Body of pancreas (tissue), 4 donors: ENCODE measurements around the gene ABCA8. TPM values are rescaled to one million over a fixed set of nuclear protein-coding genes. Genes with fewer than 3 reads are reported as not detected.
A peak's percentile ranks its signal among the peaks of the same experiment; 100 is the strongest.

Experiments
- ATAC-seq: fragments of 150-250 bp; one replicate; pipeline ENCODE4 v1.9.1; 2016
- DNase-seq, 4 donors: peaks; one replicate each; pipeline ENCODE4 v3.0.0-alpha.2; 2019
- H3K27ac ChIP-seq, 4 donors: fragments of 200-600 bp; sonication (generic); 1 replicate in 3 of 4; 2 replicates in 1 of 4; pipeline versions ENCODE4 v1.5.1 to v1.6.1; 2016 to 2019; ENCODE audit warnings: mild to moderate bottlenecking in 1 of 4, mixed read lengths in 1 of 4, moderate library complexity in 1 of 4
- H3K27me3 ChIP-seq, 2 donors: fragments of 200-600 bp; sonication (generic); one replicate each; pipeline ENCODE4 v1.6.0; 2016; ENCODE audit warnings: mild to moderate bottlenecking in 1 of 2
- H3K36me3 ChIP-seq, 2 donors: fragments of 200-600 bp; sonication (generic); replicated peaks in 1 of 2; 2 replicates each; pipeline ENCODE4 v1.5.1; 2016; ENCODE audit warnings: low read depth in 2 of 2; ENCODE audit not compliant: insufficient read depth in 1 of 2
- H3K4me1 ChIP-seq: fragments of 200-600 bp; sonication (generic); one replicate; pipeline ENCODE4 v1.6.0; 2016
- H3K4me3 ChIP-seq, 2 donors: fragments of 200-600 bp; sonication (generic); 1 replicate in 1 of 2; 2 replicates in 1 of 2; pipeline ENCODE4 v1.5.1; 2016 to 2019
- H3K9me3 ChIP-seq, 3 donors: fragments of 200-600 bp; sonication (generic); 1 replicate in 2 of 3; 2 replicates in 1 of 3; pipeline ENCODE4 v1.5.1; 2016
- CTCF ChIP-seq, 7 experiments: fragments of 450-650 bp in 4 of 7; fragments of 200-600 bp in 3 of 7; sonication (generic) in 3 of 7; IDR thresholded peaks; one replicate each; pipeline ENCODE4 v1.5.1; 2016 to 2019; ENCODE audit warnings: antibody characterized with exemption in 7 of 7
- POLR2A ChIP-seq, 3 donors: fragments of 450-650 bp; IDR thresholded peaks; one replicate each; pipeline ENCODE4 v1.6.1; 2016; ENCODE audit warnings: antibody characterized with exemption in 3 of 3, mild to moderate bottlenecking in 2 of 3
- WGBS, 2 donors: methylation state at CpG; one replicate each; pipeline ENCODE4 v1.1.5; 2017; 5-methylcytosine and 5-hydroxymethylcytosine counted together
- intact Hi-C: fragments of 100-400 bp; cut with DNase I; formaldehyde crosslinking; loops from one replicate; pipeline ENCODE4 v1.15.1; 2023
- total RNA-seq, 2 donors: library from RNA; depleted of rRNA; stranded (reverse); fragments of >200 nt; gene quantifications; one replicate each; pipeline ENCODE4 v1.1.0, GENCODE V29; 2016

Gene ABCA8
- total RNA-seq, 2 donors from 2014 or later: 10.4 to 16.8 TPM

- DNase-seq: no peak
- Histone ChIP-seq H3K4me1 (no peaks in the 10 kb centered on the region), H3K9me3 (no peaks in the 10 kb centered on the region), H3K4me3 (no peak overlapping the region), H3K27me3 (no peaks in the 10 kb centered on the region), H3K27ac (no peak overlapping the region), H3K36me3 (no peaks in the 10 kb centered on the region)
- peak; percentile 30 for ATAC-seq
- 28 to 31% methylated on average over 1 of the region's 1 CpG for WGBS, 2 donors
- TF ChIP-seq POLR2A (IDR thresholded peaks at IDR 0.05): no peak
- intact Hi-C loops: no loop called here
Measured at GRCh38 chr17:68861602-68862001, 93.6 kb downstream of the ABCA8 start.

GRCh38 chr17:68860941-68861340 lies 94.3 kb downstream of the ABCA8 start:
- H3K9me3 ChIP-seq: no peaks in the 10 kb centered on the region
- no peak overlapping the region for H3K27ac ChIP-seq
- TF ChIP-seq POLR2A (IDR thresholded peaks at IDR 0.05): no peak
- no peak for TF ChIP-seq CTCF (IDR thresholded peaks at IDR 0.05)
- H3K4me1 ChIP-seq: no peaks in the 10 kb centered on the region
- ATAC-seq (no peak), DNase-seq (no peak)
- intact Hi-C loops: no loop called here
- H3K27me3 ChIP-seq: no peaks in the 10 kb centered on the region
- WGBS, 2 donors: 51 to 69% methylated on average over 2 of the region's 2 CpGs
- H3K36me3 ChIP-seq: no peaks in the 10 kb centered on the region
- no peak overlapping the region for H3K4me3 ChIP-seq

GRCh38 chr17:68854452-68854851 lies 100.7 kb downstream of the ABCA8 start:
- 78 to 92% methylated on average over 1 of the region's 1 CpG for WGBS, 2 donors
- intact Hi-C loops: no loop called here
- TF ChIP-seq POLR2A (IDR thresholded peaks at IDR 0.05) (no peak), CTCF (IDR thresholded peaks at IDR 0.05) (no peak)
- Histone ChIP-seq H3K27ac (no peak overlapping the region), H3K27me3 (no peaks in the 10 kb centered on the region), H3K36me3 (no peaks in the 10 kb centered on the region), H3K9me3 (no peaks in the 10 kb centered on the region), H3K4me1 (no peaks in the 10 kb centered on the region), H3K4me3 (no peak overlapping the region)
- ATAC-seq (no peak), DNase-seq (no peak)

- no peak for ATAC-seq
- intact Hi-C loops: no loop called here
- no peaks in the 10 kb centered on the region for H3K4me1 ChIP-seq
- no peak overlapping the region for H3K27ac ChIP-seq
- TF ChIP-seq CTCF (IDR thresholded peaks at IDR 0.05) (no peak), POLR2A (IDR thresholded peaks at IDR 0.05) (no peak)
- WGBS, 2 donors: 77 to 86% methylated on average over 4 of the region's 4 CpGs
- no peaks in the 10 kb centered on the region for H3K27me3 ChIP-seq
- H3K36me3 ChIP-seq: no peaks in the 10 kb centered on the region
- no peak for DNase-seq
- no peaks in the 10 kb centered on the region for H3K9me3 ChIP-seq
- no peak overlapping the region for H3K4me3 ChIP-seq
Measured at GRCh38 chr17:68853439-68853838, 101.8 kb downstream of the ABCA8 start.

- Histone ChIP-seq H3K27me3 (no peaks in the 10 kb centered on the region), H3K36me3 (no peaks in the 10 kb centered on the region), H3K9me3 (no peaks in the 10 kb centered on the region), H3K4me1 (no peaks in the 10 kb centered on the region), H3K4me3 (no peak overlapping the region), H3K27ac (no peak overlapping the region)
- TF ChIP-seq POLR2A (IDR thresholded peaks at IDR 0.05) (no peak), CTCF (IDR thresholded peaks at IDR 0.05) (no peak)
- 79 to 89% methylated on average over 5 of the region's 5 CpGs for WGBS, 2 donors
- DNase-seq (no peak), ATAC-seq (no peak)
- intact Hi-C loops: no loop called here
Measured at GRCh38 chr17:68853036-68853435, 102.2 kb downstream of the ABCA8 start.
